DMS 273 (cell line): ENCODE data around the gene BRD1.

Experiments used
- DNase-seq: peaks from one replicate; lab custom pipeline; 2025; ENCODE audit not compliant: unreplicated experiment; lab: John Stamatoyannopoulos, UW

The BRD1 gene

GRCh38 chr22:49803737-49804375, 23.8 kb downstream of the BRD1 start:
- DNase-seq = no peak

GRCh38 chr22:49803134-49803533, 24.5 kb downstream of the BRD1 start:
- no peak for DNase-seq

- no peak for DNase-seq
Observed at GRCh38 chr22:49801391-49802060, 26.1 kb downstream of the BRD1 start.

- DNase-seq = no peak
Observed at GRCh38 chr22:49800408-49801238, 27.1 kb downstream of the BRD1 start.

DNA sequence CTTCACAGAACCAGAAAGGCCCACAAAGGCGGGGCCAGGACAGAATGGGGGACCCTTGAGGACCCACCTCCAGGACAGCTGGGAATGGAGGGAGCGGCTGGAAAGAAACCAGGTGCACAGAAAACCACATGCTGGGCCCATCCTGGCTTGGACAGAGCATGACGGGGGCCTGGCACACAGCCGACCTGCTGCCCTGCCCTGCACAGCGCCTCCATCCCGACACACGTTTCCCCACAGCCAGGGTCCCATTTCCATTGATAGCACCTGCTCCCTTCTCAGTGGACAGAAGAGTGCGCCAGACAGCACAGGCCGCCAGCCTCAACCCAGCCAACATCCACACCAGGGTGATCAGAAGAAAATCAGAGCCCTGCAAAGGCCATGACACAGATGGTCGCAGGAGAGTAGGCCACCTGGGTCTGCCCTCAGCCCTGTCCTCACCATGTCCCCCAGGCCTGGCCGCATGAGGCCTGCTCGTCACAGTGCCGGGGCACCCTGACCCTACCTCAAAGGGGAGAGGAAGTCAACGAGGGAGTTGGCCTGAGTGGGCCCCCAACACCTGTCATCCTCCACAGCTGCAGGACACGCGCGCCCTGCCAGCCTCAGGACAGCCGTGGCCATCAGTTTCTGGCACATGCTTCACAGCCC, 28.1 kb downstream of the BRD1 start:
- no peak for DNase-seq

GRCh38 chr22:49798486-49799151, 29.1 kb downstream of the BRD1 start:
- DNase-seq = no peak

GRCh38 chr22:49797706-49798105, 30.0 kb downstream of the BRD1 start:
- DNase-seq = no peak

DNA sequence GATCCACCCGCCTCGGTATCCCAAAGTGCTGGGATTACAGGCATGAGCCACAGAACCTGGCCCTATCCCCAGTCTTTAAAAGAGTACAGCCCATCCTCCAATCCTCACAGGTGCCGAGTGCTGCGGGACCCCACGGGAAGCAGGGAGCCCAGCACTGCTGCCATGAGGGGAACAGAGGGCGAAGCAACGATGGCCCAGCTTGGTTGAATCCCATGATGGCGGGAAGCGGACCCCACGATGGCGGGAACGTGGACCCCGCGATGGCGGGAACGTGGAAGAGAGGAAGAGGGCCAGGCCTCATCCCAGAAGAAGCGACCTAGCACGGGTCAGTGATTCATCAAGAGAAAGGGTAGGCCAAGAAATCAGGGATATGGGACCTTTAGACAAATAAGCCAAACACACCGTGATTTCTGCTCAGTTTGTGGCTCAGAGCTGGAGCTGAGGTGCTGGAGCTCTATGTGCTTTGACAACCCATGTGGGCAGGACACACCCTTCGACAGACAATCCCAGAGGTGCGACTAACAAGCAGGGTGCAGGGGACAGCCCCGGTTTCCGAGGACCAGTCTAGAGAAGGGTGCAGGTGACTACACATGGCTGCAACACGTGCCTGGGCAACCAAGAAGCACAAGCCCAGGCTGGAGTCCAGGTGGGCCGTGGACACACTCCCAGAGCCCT, 30.9 kb downstream of the BRD1 start:
- no peak for DNase-seq

- DNase-seq = no peak
Observed at GRCh38 chr22:49795521-49795920, 32.2 kb downstream of the BRD1 start.

- no peak for DNase-seq
Observed at GRCh38 chr22:49793871-49794270, 33.8 kb downstream of the BRD1 start.

DNA sequence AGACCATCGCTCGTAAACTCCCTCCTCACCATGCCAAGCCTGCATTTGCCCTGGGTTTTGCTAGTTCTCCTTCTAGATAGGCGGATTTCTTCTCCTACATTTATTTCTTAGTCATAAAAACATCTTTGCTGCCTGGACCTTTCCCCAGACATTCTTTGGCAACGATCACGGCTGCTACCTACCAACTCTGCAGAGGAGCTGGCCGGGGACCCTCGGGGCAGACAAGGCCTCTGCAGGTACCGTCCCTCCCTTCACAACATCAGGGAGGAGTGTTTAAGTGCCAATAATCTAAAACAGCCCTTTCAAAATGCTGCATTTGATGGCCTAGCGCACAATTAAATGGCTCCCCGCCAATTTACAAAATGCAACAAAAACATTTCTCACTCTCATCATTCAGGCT, 34.4 kb downstream of the BRD1 start:
- no peak for DNase-seq

DNA sequence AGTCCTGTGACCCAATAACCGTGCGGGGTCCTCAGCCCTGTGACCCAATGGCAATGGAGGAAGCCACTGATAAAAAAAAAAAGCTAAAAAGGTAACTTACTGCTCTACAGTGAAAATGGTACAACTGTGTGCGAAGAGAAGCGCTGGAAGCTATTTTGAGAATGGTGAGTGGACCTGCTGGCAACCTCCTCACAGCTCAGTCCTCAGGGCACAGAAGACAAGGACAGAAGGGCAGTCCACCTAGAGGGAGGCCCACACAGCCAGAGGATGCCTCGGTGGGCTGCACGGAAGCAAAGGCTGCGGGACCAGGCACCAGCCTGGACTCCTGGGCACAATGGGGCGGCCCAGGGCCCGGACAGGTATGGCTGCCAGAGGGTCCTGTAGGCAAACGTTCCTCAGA, 35.6 kb downstream of the BRD1 start:
- no peak for DNase-seq

- no peak for DNase-seq
Observed at GRCh38 chr22:49791682-49792081, 36.0 kb downstream of the BRD1 start.

GRCh38 chr22:49790912-49791311, 36.8 kb downstream of the BRD1 start:
- DNase-seq = no peak

GRCh38 chr22:49789289-49790141, 38.2 kb downstream of the BRD1 start:
- DNase-seq = no peak

DNA sequence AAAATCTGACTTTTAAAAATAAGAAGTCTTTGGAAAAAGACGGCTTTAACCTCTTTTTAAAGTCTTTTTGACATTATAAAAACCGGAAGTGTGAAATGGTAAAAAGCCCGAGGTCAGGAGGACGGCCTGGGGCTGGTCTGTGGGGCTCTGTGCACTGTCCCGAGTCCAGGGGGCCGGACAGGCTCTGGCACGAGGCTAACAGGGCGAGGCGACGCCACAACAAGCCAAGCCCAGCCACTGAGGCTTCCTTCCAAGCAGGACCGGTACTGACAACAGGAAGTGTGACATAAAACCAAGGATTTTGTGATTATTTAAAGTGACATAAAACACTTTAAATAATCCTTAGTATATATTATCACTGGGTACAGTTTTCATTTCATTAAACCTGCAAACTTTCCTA, 39.2 kb downstream of the BRD1 start:
- DNase-seq = no peak

DNA sequence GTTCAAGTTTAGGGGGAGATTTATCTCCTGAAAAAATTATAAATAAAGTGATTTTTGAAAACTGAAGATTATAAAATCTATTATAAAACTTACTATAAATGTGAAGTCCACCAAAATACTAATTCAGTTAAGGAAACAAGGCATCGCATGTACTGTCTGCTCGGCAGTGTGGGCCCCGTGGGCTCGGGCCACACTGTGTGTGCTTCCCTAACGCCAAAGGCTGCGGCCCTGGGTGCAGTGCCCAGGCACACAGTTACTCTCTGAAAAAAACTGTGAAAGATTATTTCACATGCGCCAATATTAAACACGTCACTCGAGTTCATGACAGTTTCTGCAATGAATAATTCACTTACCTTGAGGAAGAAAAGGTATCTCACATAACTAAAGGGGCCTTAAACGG, 39.8 kb downstream of the BRD1 start:
- no peak for DNase-seq

DNA sequence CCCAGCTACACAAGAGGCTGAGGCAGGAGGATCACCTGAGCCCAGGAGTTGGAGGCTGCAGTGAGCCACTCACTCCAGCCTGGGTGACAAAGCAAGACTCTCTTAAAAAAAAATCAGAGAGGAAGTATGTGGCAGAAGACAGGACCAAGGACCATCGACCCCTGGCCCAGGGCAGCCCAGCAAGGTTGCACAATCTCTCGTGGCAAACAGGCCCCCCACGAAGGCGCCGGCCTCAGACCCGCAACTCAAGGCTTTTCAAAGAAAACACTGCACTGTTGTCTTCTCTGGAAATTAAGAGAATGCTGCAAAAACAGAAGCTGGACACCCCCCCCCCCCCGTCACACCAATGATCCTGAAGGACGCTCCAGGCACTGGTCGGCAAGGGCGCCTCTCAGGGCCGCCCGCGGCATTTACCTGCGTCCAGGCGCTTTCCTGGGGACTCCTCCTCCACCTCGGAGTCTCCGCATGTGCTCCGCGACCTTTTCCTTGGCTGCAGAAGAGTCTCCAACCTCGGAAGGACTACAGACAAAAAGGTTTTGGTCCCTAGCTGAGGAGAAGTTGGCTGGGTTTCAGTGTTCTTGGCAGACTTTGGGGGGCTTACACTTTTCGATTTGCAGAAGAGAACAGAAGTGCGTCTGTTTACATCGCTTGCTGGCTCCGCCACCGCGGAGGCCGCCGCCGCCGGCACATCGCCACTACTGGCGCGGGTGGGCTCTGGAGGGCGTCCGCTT, 40.5 kb downstream of the BRD1 start:
- DNase-seq = no peak
